IMR-90 (cell line): ENCODE measurements around the gene GGACT. TPM values are rescaled to one million over a fixed set of nuclear protein-coding genes. Genes with fewer than 3 reads are reported as not detected.

Experiments
- ATAC-seq: fragments of 200-7000 bp; cut with Tn5 transposase; 2 replicates; pipeline ENCODE4 v1.9.1; 2020; ENCODE audit warnings: low read depth, mild to moderate bottlenecking, moderate library complexity
- BruUV-seq: library from RNA; stranded (reverse); fragments of 400-500 nt; replicated peaks from 2 replicates; lab custom pipeline; 2021; lab: Mats Ljungman, UMichigan
- CTCF ChIA-PET: fragments of 300-600 bp; formaldehyde crosslinking; extraction: SDS; loops from one replicate; lab custom pipeline; 2021; ENCODE audit warnings: antibody characterized with exemption; lab: Yijun Ruan, JAX
- POLR2A ChIA-PET: fragments of 300-600 bp; sonication (Branson Sonifier 250); formaldehyde crosslinking; loops from one replicate; lab custom pipeline; 2022; ENCODE audit warnings: antibody characterized with exemption; ENCODE audit not compliant: unreplicated experiment; lab: Charles Lee
- DNase-seq: peaks from one replicate; pipeline ENCODE4 v3.0.0; 2013
- H2AFZ ChIP-seq: replicated peaks from 2 replicates; pipeline ENCODE3; 2013; ENCODE audit warnings: low read length, mild to moderate bottlenecking; ENCODE audit not compliant: poor library complexity
- H2AK5ac ChIP-seq: 2 replicates; pipeline ENCODE4 v1.6.1; 2013; ENCODE audit warnings: low read depth, low read length, inconsistent platforms
- H2AK9ac ChIP-seq: replicated peaks from 2 replicates; pipeline ENCODE3; 2013; ENCODE audit warnings: mild to moderate bottlenecking, low read depth, low read length, moderate library complexity; ENCODE audit not compliant: poor library complexity
- H2BK120ac ChIP-seq: 2 replicates; pipeline ENCODE4 v1.6.1; 2013; ENCODE audit warnings: low read depth, low read length, inconsistent platforms
- H2BK15ac ChIP-seq: 3 replicates; pipeline ENCODE4 v1.6.1; 2013; ENCODE audit warnings: low read depth, low read length, inconsistent platforms
- H2BK20ac ChIP-seq: 2 replicates; pipeline ENCODE4 v1.6.1; 2013; ENCODE audit warnings: low read depth, mild to moderate bottlenecking, inconsistent platforms, low read length, moderate library complexity
- H2BK5ac ChIP-seq: 2 replicates; pipeline ENCODE4 v1.6.1; 2013; ENCODE audit warnings: mild to moderate bottlenecking, low read depth, low read length, inconsistent platforms; ENCODE audit not compliant: poor library complexity, severe bottlenecking
- H3K14ac ChIP-seq: replicated peaks from 2 replicates; pipeline ENCODE4 v1.6.1; 2013; ENCODE audit warnings: low read depth, low read length, inconsistent platforms
- H3K18ac ChIP-seq: 2 replicates; pipeline ENCODE4 v1.6.1; 2013; ENCODE audit warnings: low read depth, low read length, control low read depth
- H3K23ac ChIP-seq: 2 replicates; pipeline ENCODE4 v1.6.1; 2013; ENCODE audit warnings: low read depth, low read length, inconsistent platforms
- H3K27ac ChIP-seq: 2 replicates; pipeline ENCODE4 v1.5.1; 2013; ENCODE audit warnings: mild to moderate bottlenecking, control low read depth, low read length; ENCODE audit not compliant: insufficient read depth
- H3K27me3 ChIP-seq: 2 replicates; pipeline ENCODE4 v1.6.1; 2013; ENCODE audit warnings: low read length; ENCODE audit not compliant: control insufficient read depth, insufficient read depth
- H3K36me3 ChIP-seq: 2 replicates; pipeline ENCODE4 v1.6.1; 2013; ENCODE audit warnings: low read length, mixed read lengths; ENCODE audit not compliant: control insufficient read depth, insufficient read depth
- H3K4ac ChIP-seq: 2 replicates; pipeline ENCODE4 v1.6.1; 2013; ENCODE audit warnings: low read depth, low read length, inconsistent platforms
- H3K4me1 ChIP-seq: 2 replicates; pipeline ENCODE4 v1.6.1; 2013; ENCODE audit warnings: low read length, mixed read lengths; ENCODE audit not compliant: control insufficient read depth, insufficient read depth
- H3K4me2 ChIP-seq: 2 replicates; pipeline ENCODE4 v1.6.1; 2013; ENCODE audit warnings: low read depth, mild to moderate bottlenecking, control low read depth, low read length, moderate library complexity
- H3K4me3 ChIP-seq: 2 replicates; pipeline ENCODE4 v1.5.1; 2013; ENCODE audit warnings: low read depth, mild to moderate bottlenecking, control low read depth, low read length, moderate library complexity; ENCODE audit not compliant: insufficient read depth
- H3K56ac ChIP-seq: 2 replicates; pipeline ENCODE4 v1.6.1; 2013; ENCODE audit warnings: low read length, inconsistent platforms; ENCODE audit not compliant: insufficient read depth; ENCODE audit errors: extremely low read depth
- H3K79me1 ChIP-seq, 2 experiments: 2 replicates each; pipeline ENCODE4 v1.6.1; 2013; ENCODE audit warnings: low read length in 2 of 2, inconsistent platforms in 1 of 2, low read depth in 1 of 2
- H3K9ac ChIP-seq: 2 replicates; pipeline ENCODE4 v1.6.1; 2013; ENCODE audit warnings: low read depth, low read length, control low read depth
- H3K9me1 ChIP-seq: 2 replicates; pipeline ENCODE4 v1.6.1; 2013; ENCODE audit warnings: low read length, inconsistent platforms; ENCODE audit not compliant: insufficient read depth
- H3K9me3 ChIP-seq: 2 replicates; pipeline ENCODE4 v1.6.1; 2013; ENCODE audit warnings: low read length; ENCODE audit not compliant: control insufficient read depth, insufficient read depth
- H4K20me1 ChIP-seq: 2 replicates; pipeline ENCODE4 v1.6.1; 2013; ENCODE audit warnings: low read length, inconsistent platforms; ENCODE audit not compliant: insufficient read depth
- H4K5ac ChIP-seq: 2 replicates; pipeline ENCODE4 v1.6.1; 2013; ENCODE audit warnings: mild to moderate bottlenecking, low read depth, low read length, control low read depth
- H4K8ac ChIP-seq, 2 experiments: 2 replicates each; pipeline ENCODE4 v1.6.1; 2013; ENCODE audit warnings: low read depth in 2 of 2, low read length in 2 of 2, control low read depth in 1 of 2, inconsistent platforms in 1 of 2
- H4K91ac ChIP-seq: 2 replicates; pipeline ENCODE4 v1.6.1; 2013; ENCODE audit warnings: low read depth, low read length, inconsistent platforms; ENCODE audit not compliant: insufficient read depth
- BHLHE40 ChIP-seq: fragments of 150-350 bp; IDR thresholded peaks from 2 replicates; pipeline ENCODE4 v1.6.1; 2016; ENCODE audit warnings: mild to moderate bottlenecking, low read depth, low read length
- CEBPB ChIP-seq: IDR thresholded peaks from 2 replicates; pipeline ENCODE4 v1.6.1; 2012; ENCODE audit warnings: low read depth, low read length, improper control_type of control experiment
- CHD1 ChIP-seq: IDR thresholded peaks from 2 replicates; pipeline ENCODE4 v1.6.1; 2012; ENCODE audit warnings: low read depth, low read length, improper control_type of control experiment
- CTCF ChIP-seq: conservative IDR thresholded peaks from 2 replicates; pipeline ENCODE4 v1.5.1; 2012; ENCODE audit warnings: mild to moderate bottlenecking, low read depth, low read length, improper control_type of control experiment
- ELK1 ChIP-seq: fragments of 150-350 bp; IDR thresholded peaks from 2 replicates; pipeline ENCODE4 v1.6.1; 2016; ENCODE audit warnings: low read depth, mild to moderate bottlenecking, low read length, moderate library complexity, borderline replicate concordance
- MXI1 ChIP-seq: IDR thresholded peaks from 2 replicates; pipeline ENCODE4 v1.6.1; 2012; ENCODE audit warnings: low read depth, mild to moderate bottlenecking, low read length, moderate library complexity, borderline replicate concordance
- NFE2L2 ChIP-seq: fragments of 150-350 bp; IDR thresholded peaks from 2 replicates; pipeline ENCODE4 v1.6.1; 2016; ENCODE audit warnings: low read depth, mild to moderate bottlenecking, low read length
- SMC3 ChIP-seq: fragments of 150-350 bp; IDR thresholded peaks from 2 replicates; pipeline ENCODE4 v1.6.1; 2016; ENCODE audit warnings: low read depth, mild to moderate bottlenecking, antibody characterized with exemption, low read length, moderate library complexity
- WGBS, 2 experiments: methylation state at CpG; one replicate each; pipeline versions ENCODE4 v1.1.5 to v1.1.7; 2013; ENCODE audit warnings: missing lambda C conversion rate in 2 of 2; ENCODE audit not compliant: insufficient read length in 1 of 2; ENCODE audit errors: extremely low coverage in 2 of 2; 5-methylcytosine and 5-hydroxymethylcytosine counted together
- dilution Hi-C: fragments of 300-500 bp; cut with HindIII; formaldehyde crosslinking; loops from one replicate; pipeline ENCODE4 v1.14.3; 2018; ENCODE audit warnings: low sequenced_read_pairs; ENCODE audit not compliant: unreplicated experiment
- in situ Hi-C: fragments of 300-500 bp; cut with MboI; formaldehyde crosslinking; loops from 3 replicates; pipeline ENCODE4 v1.14.3; 2019; ENCODE audit warnings: low sequenced_read_pairs, inconsistent platforms, mixed read lengths
- intact Hi-C: fragments of 100-400 bp; cut with micrococcal nuclease; formaldehyde crosslinking; loops from 2 replicates; pipeline ENCODE4 v1.10.0; 2022
- polyA plus RNA-seq, 3 experiments: library from polyadenylated mRNA; depleted of rRNA; stranded (reverse); fragments of >200 nt; gene quantifications; 2 replicates each; pipeline ENCODE4 v1.2.3, GENCODE V29; 2012; ENCODE audit warnings: low replicate concordance in 1 of 3
- total RNA-seq: library from RNA; depleted of rRNA; stranded (reverse); fragments of >200 nt; gene quantifications from 2 replicates; pipeline ENCODE4 v1.2.3, GENCODE V29; 2012

GGACT gene
- total and polyA plus RNA-seq, 2 of the 4 experiments (the other 2 are of a cell fraction): 2.0 to 2.6 TPM

DNA sequence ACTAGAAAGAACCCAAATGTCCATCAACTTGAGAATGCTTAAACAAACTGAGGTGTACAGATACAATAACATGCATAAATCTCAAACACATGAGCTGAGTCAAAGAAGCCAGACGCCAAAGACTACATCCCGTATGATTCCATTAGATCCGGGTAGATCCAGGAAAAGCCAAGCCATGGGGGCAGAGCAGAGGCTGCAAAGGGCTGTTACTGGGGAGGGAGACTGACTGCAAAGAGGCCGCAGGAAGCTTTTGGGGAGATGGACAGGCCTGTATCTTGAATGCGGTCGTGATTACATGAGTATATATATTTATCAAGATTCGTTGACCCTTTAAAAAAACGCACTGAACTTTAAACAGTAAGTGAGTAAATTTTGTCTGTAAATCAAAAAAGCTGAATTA lies 28.7 kb downstream of the GGACT start:
- no peaks in the 10 kb centered on the region; the same call in 1 of the 2 replicates for H3K27me3 ChIP-seq
- ATAC-seq: no peak
- no peak for TF ChIP-seq ELK1
- no peak for TF ChIP-seq CEBPB
- TF ChIP-seq NFE2L2: no peak
- no peak for TF ChIP-seq SMC3
- no peak for TF ChIP-seq CTCF
- no peak for TF ChIP-seq BHLHE40
- TF ChIP-seq CHD1: no peak
- no peak for TF ChIP-seq MXI1
- DNase-seq: no peak
- H3K4ac ChIP-seq: no peak overlapping the region
- no peak overlapping the region for H3K23ac ChIP-seq
- no peak overlapping the region for H2BK20ac ChIP-seq
- H3K9me3 ChIP-seq: no peaks in the 10 kb centered on the region
- H4K20me1 ChIP-seq: no peaks in the 10 kb centered on the region
- no peak overlapping the region for H2BK15ac ChIP-seq
- intact Hi-C loops: no loop called here
- no peak overlapping the region for H2BK5ac ChIP-seq
- no TSS peak for BruUV-seq
- H3K4me3 ChIP-seq: no peak overlapping the region
- H3K4me2 ChIP-seq: no peak overlapping the region
- no peak overlapping the region for H3K18ac ChIP-seq
- no peak overlapping the region for H3K27ac ChIP-seq
- ChIA-PET CTCF (interaction anchor here (1.1 kb wide), 1 partner anchor 13 kb away, joined by 4 read pairs; no protein-coding TSS in a partner anchor), POLR2A (no interaction called here)
- no peaks in the 10 kb centered on the region for H3K79me1 ChIP-seq
- no peak overlapping the region for H3K9ac ChIP-seq
- H3K56ac ChIP-seq: no peak overlapping the region
- peaks cover 4% of the 10 kb centered on the region; the same call in 1 of the 2 replicates for H3K4me1 ChIP-seq
- no peak overlapping the region for H3K14ac ChIP-seq
- no peak overlapping the region for H2AFZ ChIP-seq
- dilution Hi-C loops: no loop called here
- H3K36me3 ChIP-seq: no peaks in the 10 kb centered on the region
- H2AK5ac ChIP-seq: no peak overlapping the region
- H2AK9ac ChIP-seq: no peak overlapping the region
- no peak overlapping the region for H4K8ac ChIP-seq
- WGBS, 2 experiments: no CpG with 5 or more reads among the region's 8 CpGs
- no peak overlapping the region for H2BK120ac ChIP-seq
- in situ Hi-C loops: no loop called here
- no peaks in the 10 kb centered on the region for H3K9me1 ChIP-seq
- H4K91ac ChIP-seq: no peak overlapping the region
- H4K5ac ChIP-seq: no peak overlapping the region
